IgD-negative memory B cell (primary cell): ENCODE measurements around the gene DIAPH2. TPM values are rescaled to one million over a fixed set of nuclear protein-coding genes. Genes with fewer than 3 reads are reported as not detected.

Experiments used
- H3K27ac Mint-ChIP-seq, 3 donors: one replicate each; pipeline ENCODE4 v1.8.0; 2020 to 2022; ENCODE audit warnings: mild to moderate bottlenecking in 3 of 3, mixed read lengths in 3 of 3, moderate library complexity in 1 of 3
- H3K27me3 Mint-ChIP-seq: one replicate; pipeline ENCODE4 v1.8.0; 2021; ENCODE audit warnings: mixed read lengths
- H3K36me3 Mint-ChIP-seq: one replicate; pipeline ENCODE4 v1.8.0; 2020; ENCODE audit warnings: mild to moderate bottlenecking, mixed read lengths
- H3K4me1 Mint-ChIP-seq, 3 donors: one replicate each; pipeline ENCODE4 v1.8.0; 2020 to 2022; ENCODE audit warnings: mixed read lengths in 3 of 3, mild to moderate bottlenecking in 1 of 3
- H3K4me3 Mint-ChIP-seq, 4 donors: one replicate each; pipeline ENCODE4 v1.8.0; 2020 to 2022; ENCODE audit warnings: mild to moderate bottlenecking in 4 of 4, mixed read lengths in 4 of 4, moderate library complexity in 3 of 4
- H3K9me3 Mint-ChIP-seq, 3 donors: one replicate each; pipeline ENCODE4 v1.8.0; 2020 to 2021; ENCODE audit warnings: mixed read lengths in 3 of 3, mild to moderate bottlenecking in 1 of 3
- polyA plus RNA-seq: library from polyadenylated mRNA; unstranded; fragments of 300-500 nt; fragmentation: Illumina TruSeq; gene quantifications from one replicate; pipeline ENCODE4 v1.2.3, GENCODE V29; 2021

DIAPH2 gene
- polyA plus RNA-seq = 12.6 TPM

DNA sequence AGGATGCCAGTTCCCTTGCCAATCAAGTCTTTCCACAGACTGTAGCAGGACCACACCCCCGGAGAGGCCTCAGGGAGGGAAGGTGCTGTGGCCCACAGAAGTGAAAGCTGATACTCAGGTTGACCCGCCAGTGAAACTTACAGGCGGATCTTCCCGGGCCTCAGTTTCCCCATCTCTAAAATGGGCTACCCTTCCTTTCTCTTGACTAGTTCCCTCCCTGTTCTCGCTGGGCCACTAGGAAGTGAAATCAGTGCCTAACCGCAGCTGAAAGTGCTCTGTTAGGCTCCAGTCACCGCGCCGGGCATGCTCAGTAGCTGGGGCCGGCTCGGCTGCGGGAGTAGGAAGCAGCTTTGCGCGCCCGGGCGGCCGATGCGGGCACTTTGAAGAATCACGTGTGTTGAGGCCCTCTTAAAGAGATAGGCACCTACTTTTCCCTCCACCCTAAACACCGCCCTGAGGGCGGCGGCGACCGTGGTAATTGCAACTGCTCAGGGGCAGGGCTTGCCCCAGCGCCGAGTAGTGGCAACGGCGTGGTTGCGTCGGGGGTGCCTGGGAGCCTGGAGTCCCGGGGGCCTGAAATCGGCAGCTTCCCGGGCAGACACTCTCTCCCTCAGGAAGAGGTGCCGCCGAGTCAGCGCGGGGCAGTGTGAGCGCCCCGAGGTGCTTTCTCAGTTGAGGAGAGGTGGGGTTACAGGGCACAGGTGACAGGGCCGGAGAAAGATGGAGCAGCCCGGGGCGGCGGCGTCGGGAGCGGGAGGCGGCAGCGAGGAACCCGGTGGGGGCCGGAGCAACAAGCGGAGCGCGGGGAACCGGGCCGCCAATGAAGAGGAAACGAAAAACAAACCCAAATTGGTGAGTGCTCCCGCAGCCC, at the start of gene DIAPH2:
Gene DIAPH2 (plus strand): TSS at position 504 of the 871 bp plus-strand sequence.
- no peaks in the 10 kb centered on the region for H3K27me3 Mint-ChIP-seq
- H3K4me3 Mint-ChIP-seq = peak within 1 kb of the TSS; percentile 93 to 100 (median 94)
- H3K36me3 Mint-ChIP-seq = peaks cover 1% of the 10 kb centered on the region
- peaks cover 12 to 17% (median 12%) of the 10 kb centered on the region in 3 donors for H3K4me1 Mint-ChIP-seq
- H3K9me3 Mint-ChIP-seq = peaks cover 0 to 1% (median 0%) of the 10 kb centered on the region in 3 donors
- H3K27ac Mint-ChIP-seq = peak within 1 kb of the TSS; percentile 80 to 97 (median 95)

DNA sequence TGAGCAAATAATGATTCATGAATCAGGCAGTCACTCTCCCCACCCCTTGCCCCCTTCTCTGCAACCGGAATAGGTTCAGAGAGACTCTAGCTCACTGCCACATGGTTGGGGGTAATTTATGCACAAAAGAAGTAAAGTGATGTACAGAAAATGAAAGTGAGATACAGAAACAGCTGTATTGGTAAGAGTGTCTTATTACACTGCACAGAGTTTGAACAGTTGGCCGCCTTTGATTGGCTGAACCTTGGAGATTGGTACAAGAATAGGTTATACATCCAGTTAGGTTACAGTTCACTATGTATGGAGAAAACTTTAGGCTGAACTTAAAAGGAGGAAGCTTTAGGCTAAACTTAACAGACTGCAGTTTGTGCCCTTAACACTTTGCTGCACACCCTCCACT, 34.6 kb upstream of the DIAPH2 start:
- Mint-ChIP-seq H3K9me3 (no peaks in the 10 kb centered on the region), H3K27me3 (peaks cover 1% of the 10 kb centered on the region), H3K27ac (no peak overlapping the region), H3K4me3 (no peak overlapping the region), H3K36me3 (no peaks in the 10 kb centered on the region), H3K4me1 (no peaks in the 10 kb centered on the region)

DNA sequence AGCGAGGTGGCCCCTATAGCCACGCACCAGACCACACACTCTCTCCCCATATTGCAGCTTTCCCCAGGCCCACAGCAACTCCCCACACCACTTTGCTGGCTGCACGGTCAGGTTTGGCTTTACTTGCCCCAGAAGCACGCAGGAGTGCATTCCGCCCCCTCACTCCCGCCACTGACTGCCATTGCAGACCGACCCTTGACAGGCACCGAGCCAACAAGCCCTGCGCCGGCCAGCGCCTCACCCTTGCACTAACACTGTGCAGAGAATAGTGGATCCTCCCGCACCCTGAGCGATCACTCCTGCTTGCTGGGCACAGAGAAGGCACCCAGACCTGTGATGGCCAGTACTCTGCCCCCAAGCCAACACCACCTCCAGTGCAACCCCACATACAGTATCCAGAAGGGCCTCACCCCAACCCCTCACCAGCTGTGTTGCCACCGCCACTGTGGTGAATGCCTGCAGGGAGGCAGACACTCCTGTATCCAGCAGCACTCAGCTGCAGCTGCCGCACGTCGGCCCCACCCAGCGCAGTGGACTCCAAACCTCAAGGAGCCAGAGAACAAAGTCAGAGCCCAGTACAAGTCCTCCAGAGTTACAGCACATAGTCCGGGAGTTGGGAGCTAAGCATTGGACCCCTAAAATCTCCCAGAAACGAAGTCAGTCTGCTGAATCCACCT, 28.6 kb upstream of the DIAPH2 start:
- no peaks in the 10 kb centered on the region for H3K4me1 Mint-ChIP-seq
- H3K9me3 Mint-ChIP-seq = no peaks in the 10 kb centered on the region
- no peaks in the 10 kb centered on the region for H3K36me3 Mint-ChIP-seq
- H3K27me3 Mint-ChIP-seq = peaks cover 2% of the 10 kb centered on the region
- H3K27ac Mint-ChIP-seq = no peak overlapping the region
- no peak overlapping the region for H3K4me3 Mint-ChIP-seq

DNA sequence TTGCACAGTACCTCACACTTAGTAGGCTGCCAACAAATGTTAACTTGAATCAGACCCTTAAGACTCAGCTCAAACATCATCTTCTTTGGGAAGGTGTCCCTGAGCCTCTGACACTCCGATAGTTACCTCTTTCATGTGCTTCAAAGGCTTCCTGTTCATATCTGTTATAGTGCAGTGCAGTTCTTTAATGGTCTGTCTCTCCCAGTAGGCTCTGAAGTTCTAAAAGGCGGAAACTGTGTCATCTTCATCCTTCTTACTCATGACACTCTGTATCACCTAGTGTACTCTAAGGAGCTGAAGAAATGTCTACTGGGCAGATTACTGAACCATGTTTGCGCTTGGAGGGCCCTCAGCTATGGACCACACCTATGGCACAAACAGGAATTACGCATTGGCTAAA, 2.1 kb upstream of the DIAPH2 start:
- Mint-ChIP-seq H3K27ac (peak overlapping the region in 1 of 3 donors; percentile 17), H3K4me1 (peaks cover 8 to 12% (median 11%) of the 10 kb centered on the region in 3 donors), H3K27me3 (no peaks in the 10 kb centered on the region), H3K36me3 (peaks cover 1% of the 10 kb centered on the region), H3K4me3 (peak overlapping the region in 1 of 4 donors; percentile 60), H3K9me3 (no peaks in the 10 kb centered on the region)

DNA sequence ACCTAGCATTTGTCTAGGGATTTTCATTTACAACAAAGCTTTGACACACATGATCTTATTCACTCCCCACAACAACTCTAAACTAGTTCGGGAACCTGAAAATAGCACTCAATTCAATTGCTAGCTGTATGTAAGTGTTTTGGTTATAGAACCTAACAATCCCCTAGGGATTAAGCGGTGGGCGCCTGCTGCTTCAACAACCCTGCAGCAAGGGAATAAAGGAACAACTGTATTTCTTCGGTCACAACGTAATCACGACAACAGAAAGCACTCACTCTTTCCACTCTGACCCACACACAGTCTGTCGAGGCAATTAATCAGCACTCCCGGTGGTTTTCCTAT, 674 bp upstream of the DIAPH2 start:
- Mint-ChIP-seq H3K4me3 (peak overlapping the region; percentile 93 to 100 (median 94)), H3K27ac (peak overlapping the region; percentile 80 to 97 (median 95)), H3K36me3 (peaks cover 1% of the 10 kb centered on the region), H3K27me3 (no peaks in the 10 kb centered on the region), H3K4me1 (peaks cover 12 to 13% (median 12%) of the 10 kb centered on the region in 3 donors), H3K9me3 (peaks cover 0 to 1% (median 0%) of the 10 kb centered on the region in 3 donors)

DNA sequence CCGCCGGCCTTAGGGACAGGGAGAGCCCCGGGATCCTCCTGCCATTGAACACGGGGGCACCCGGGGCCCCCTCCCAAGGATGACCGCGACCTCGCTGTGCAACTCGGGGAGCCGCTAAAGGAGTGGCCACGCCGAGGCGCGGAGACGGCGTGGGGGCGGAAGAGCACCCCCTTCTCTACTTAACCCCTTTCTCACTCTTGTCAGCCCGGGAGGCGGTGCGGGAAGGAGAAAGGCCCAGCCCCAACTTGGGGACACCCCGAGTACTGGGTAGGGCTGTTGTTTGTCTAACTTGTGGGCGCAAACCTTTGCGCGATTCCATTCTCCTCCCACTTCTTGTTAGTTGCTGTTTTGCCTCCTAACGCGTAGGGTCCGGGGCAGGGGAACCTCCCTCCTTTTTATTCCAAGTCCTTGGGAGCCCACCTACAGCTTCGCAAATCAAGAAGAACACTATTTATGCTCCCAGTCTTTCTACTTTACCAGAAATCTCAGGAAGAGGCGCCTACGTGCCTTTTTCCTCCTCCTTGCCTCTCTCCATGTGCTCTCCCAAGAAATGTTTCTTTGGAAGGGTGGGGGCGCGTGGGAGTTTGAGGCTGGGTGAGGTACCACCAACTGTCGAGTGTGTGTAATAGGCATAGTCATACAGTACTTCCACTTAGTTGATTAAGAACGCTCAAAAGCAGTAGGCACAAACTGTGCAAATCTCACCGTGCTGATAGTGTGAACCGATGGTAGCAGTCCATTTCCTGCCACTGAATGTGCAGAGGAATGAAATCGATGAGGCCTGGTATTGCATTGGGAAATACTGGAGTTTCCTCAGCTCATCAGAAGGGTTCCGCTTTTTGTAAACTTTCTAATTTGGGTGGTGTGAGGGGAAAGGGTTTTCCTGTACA, 813 bp downstream of the DIAPH2 start:
- H3K27ac Mint-ChIP-seq = peak overlapping the region; percentile 80 to 95 (median 89)
- no peaks in the 10 kb centered on the region for H3K27me3 Mint-ChIP-seq
- peaks cover 0 to 1% (median 0%) of the 10 kb centered on the region in 3 donors for H3K9me3 Mint-ChIP-seq
- H3K36me3 Mint-ChIP-seq = peaks cover 1% of the 10 kb centered on the region
- H3K4me3 Mint-ChIP-seq = peak overlapping the region; percentile 93 to 100 (median 94)
- H3K4me1 Mint-ChIP-seq = peaks cover 12 to 17% (median 12%) of the 10 kb centered on the region in 3 donors

DNA sequence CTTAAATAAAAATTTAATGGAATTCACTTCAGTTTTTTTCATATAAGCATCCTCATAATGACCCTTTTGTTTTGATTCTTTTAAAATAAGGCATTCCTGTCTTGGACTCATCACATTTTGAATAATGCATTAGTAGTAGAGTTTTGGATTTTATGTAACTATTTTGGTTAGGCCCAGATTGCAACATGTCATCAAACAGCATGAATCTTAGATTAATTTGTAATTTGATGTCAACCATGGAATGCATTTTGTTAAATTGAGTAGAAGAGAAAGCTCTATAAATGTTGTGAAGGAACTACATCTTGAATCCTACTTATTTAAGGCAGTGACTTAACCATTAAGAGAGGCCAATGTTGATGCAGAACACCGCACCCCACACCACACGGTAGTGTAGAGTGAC, 3.1 kb downstream of the DIAPH2 start:
- H3K27me3 Mint-ChIP-seq = no peaks in the 10 kb centered on the region
- H3K9me3 Mint-ChIP-seq = peaks cover 0 to 1% (median 0%) of the 10 kb centered on the region in 3 donors
- H3K4me1 Mint-ChIP-seq = peaks cover 12 to 16% (median 12%) of the 10 kb centered on the region in 3 donors
- H3K27ac Mint-ChIP-seq = no peak overlapping the region
- H3K36me3 Mint-ChIP-seq = peaks cover 1% of the 10 kb centered on the region
- no peak overlapping the region for H3K4me3 Mint-ChIP-seq

DNA sequence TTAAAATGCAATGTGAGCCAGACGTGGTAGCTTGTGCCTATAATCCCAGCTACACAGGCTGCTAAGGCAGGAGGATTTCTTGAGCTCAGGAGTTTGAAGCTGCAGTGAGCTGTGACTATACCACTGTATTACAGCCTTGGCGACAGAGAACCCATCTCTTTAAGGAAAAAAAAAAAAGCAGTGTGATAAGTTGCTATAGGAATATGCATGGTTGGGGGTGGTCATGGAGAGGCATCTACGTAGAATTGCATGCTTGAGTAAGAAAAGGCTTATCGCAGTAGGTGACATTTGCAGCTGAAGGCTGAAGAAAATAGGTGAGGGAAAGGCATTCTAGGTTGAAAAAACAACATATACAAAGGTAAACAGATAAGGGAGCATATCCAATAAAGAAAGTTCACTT, 4.1 kb downstream of the DIAPH2 start:
- H3K4me3 Mint-ChIP-seq = no peak overlapping the region
- peaks cover 11 to 16% (median 12%) of the 10 kb centered on the region in 3 donors for H3K4me1 Mint-ChIP-seq
- H3K9me3 Mint-ChIP-seq = peaks cover 0 to 1% (median 0%) of the 10 kb centered on the region in 3 donors
- H3K27ac Mint-ChIP-seq = no peak overlapping the region
- H3K36me3 Mint-ChIP-seq = peaks cover 1% of the 10 kb centered on the region
- no peaks in the 10 kb centered on the region for H3K27me3 Mint-ChIP-seq

DNA sequence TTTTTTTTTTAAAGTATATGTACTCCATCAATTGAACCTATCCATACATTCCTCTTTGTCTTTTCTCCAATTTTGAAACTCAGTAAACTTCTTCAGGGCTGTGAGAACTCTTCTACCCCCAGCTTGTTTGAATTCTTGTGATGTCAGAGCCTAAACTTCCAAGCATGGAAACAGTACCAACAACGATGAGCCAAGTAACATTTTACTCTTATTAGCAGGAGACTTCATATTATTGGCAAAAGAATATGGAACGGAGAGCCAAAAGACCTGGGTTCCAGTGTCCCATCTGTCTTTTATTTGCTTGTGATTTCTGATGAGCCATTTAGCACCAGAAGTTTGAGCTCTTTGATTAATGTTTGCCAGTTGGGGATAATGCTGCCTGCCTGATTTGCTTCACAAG, 5.3 kb downstream of the DIAPH2 start:
- Mint-ChIP-seq H3K36me3 (peaks cover 1% of the 10 kb centered on the region), H3K27ac (no peak overlapping the region), H3K4me1 (peaks cover 4 to 13% (median 7%) of the 10 kb centered on the region in 3 donors), H3K9me3 (peaks cover 0 to 1% (median 0%) of the 10 kb centered on the region in 3 donors), H3K4me3 (peak overlapping the region in 1 of 4 donors; percentile 42), H3K27me3 (no peaks in the 10 kb centered on the region)

DNA sequence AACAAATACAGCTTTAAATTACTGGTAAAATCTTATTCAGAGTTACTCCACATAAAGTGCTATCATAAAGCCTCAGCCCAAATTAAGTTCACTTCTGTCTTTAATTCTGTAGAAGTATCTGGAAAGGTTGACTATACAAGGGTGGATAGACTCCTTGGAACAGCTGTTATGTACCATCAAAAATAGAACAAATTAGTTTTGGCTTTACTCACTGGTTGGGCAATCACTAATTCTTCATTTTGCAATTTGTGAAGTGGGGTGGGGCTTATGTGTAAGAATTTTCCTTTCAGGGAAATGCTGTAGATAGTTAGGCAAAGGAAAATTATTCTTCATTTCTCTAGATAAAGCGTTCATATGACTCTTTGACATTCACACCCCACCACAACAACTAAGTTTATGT, 7.8 kb downstream of the DIAPH2 start:
- H3K4me1 Mint-ChIP-seq = peaks cover 0 to 6% (median 4%) of the 10 kb centered on the region in 3 donors
- no peaks in the 10 kb centered on the region for H3K27me3 Mint-ChIP-seq
- H3K9me3 Mint-ChIP-seq = peaks cover 0 to 1% (median 0%) of the 10 kb centered on the region in 3 donors
- no peaks in the 10 kb centered on the region for H3K36me3 Mint-ChIP-seq
- H3K27ac Mint-ChIP-seq = no peak overlapping the region
- H3K4me3 Mint-ChIP-seq = no peak overlapping the region

DNA sequence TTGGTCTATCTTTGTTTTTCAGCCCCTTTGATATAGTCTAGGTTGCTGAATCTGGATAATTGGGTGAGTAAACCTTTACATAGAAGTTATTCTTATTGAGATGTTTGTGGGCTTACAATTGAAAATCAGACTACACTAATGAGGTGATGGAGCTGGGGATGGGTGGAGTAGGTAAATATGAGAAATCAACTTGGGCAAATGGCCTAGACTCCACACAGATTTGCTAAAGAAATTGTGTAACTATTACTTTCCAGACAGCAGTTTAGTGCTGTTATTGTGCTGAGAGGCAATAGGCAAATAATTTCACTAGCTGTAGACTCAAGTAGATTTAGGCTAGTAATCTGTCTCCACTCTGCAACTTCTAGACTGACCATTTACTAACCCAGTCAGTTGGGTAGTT, 8.2 kb downstream of the DIAPH2 start:
- H3K9me3 Mint-ChIP-seq = no peaks in the 10 kb centered on the region
- no peak overlapping the region for H3K4me3 Mint-ChIP-seq
- H3K27ac Mint-ChIP-seq = no peak overlapping the region
- H3K27me3 Mint-ChIP-seq = no peaks in the 10 kb centered on the region
- peaks cover 0 to 6% (median 2%) of the 10 kb centered on the region in 3 donors for H3K4me1 Mint-ChIP-seq
- H3K36me3 Mint-ChIP-seq = no peaks in the 10 kb centered on the region

DNA sequence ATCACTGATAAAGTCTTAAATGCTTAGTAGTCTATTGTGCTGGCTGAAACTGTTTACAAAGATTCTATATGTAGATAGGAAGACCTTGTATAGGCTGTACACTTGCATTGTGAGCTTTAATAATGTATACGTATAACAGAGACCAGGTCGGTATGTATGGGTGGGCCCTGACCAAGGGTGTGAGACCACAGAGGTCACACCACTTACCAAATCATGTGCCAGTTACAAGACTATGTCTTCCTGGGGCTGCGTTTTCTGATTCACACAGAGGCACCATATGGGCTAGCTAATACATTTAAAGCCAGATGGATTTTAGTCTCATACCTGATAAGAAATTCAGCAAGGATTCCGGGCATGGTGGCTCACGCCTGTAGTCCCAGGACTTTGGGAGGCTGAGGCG, 8.8 kb downstream of the DIAPH2 start:
- no peaks in the 10 kb centered on the region for H3K36me3 Mint-ChIP-seq
- no peaks in the 10 kb centered on the region for H3K9me3 Mint-ChIP-seq
- no peak overlapping the region for H3K27ac Mint-ChIP-seq
- no peak overlapping the region for H3K4me3 Mint-ChIP-seq
- H3K4me1 Mint-ChIP-seq = peaks cover 0 to 6% (median 2%) of the 10 kb centered on the region in 3 donors
- H3K27me3 Mint-ChIP-seq = no peaks in the 10 kb centered on the region

DNA sequence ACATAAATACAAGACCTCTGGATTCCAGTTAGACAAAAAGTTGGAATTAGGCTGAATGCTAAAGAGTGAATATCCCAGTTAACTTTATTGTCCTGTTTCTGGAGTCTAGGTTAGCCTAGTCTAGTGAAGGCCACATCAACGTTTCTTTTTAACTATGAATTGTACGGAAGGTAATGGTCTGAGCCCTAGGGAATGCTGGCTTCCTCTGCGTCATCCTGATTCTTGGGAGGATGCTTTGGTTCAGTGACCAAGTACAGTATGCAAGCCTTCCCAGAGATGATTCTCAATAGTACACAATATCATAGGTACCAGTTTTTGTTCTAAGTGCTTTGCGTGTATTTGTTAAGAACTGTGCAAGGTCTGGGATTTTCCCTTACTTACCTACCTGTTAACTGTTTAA, 11.8 kb downstream of the DIAPH2 start:
- Mint-ChIP-seq H3K4me1 (peaks cover 0 to 2% (median 0%) of the 10 kb centered on the region in 3 donors), H3K9me3 (no peaks in the 10 kb centered on the region), H3K36me3 (no peaks in the 10 kb centered on the region), H3K27ac (no peak overlapping the region), H3K27me3 (no peaks in the 10 kb centered on the region), H3K4me3 (no peak overlapping the region)

DNA sequence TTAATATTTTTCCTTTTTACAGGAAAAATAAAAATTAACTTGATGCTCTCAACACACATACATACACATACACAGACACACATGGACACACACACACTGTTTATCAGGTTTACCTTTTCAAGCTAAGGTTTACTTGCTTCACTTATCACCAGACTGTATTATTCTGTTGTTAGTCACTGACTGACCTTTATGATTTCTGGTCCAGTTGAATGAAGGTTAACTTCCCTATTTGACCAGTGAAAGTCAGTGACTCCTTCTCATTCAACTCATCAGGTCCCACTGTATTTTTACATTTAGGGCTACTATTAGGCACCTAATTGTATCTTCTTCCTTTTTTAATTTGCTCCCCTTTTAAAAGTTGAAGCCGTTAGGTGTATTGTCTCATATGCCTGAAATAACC, 16.0 kb downstream of the DIAPH2 start:
- Mint-ChIP-seq H3K27me3 (no peaks in the 10 kb centered on the region), H3K4me1 (peaks cover 0 to 2% (median 0%) of the 10 kb centered on the region in 3 donors), H3K36me3 (no peaks in the 10 kb centered on the region), H3K4me3 (no peak overlapping the region), H3K27ac (no peak overlapping the region), H3K9me3 (no peaks in the 10 kb centered on the region)
